CD14-positive monocyte (primary cell): Measurements from ENCODE around the gene IRX3. TPM values are rescaled to one million over a fixed set of nuclear protein-coding genes. Genes with fewer than 3 reads are reported as not detected.

ENCODE experiments used
- DNase-seq, 3 donors: peaks; one replicate each; pipeline ENCODE4 v3.0.0-alpha.2; 2011 to 2022
- H2AFZ ChIP-seq: 2 replicates; pipeline ENCODE4 v1.6.0; 2012; ENCODE audit warnings: mild to moderate bottlenecking, low read depth, low read length, inconsistent platforms; ENCODE audit not compliant: insufficient read depth, poor library complexity, severe bottlenecking
- H3K27ac ChIP-seq, 2 donors: 1 replicate in 1 of 2; 2 replicates in 1 of 2; pipeline ENCODE4 v1.5.1; 2012 to 2013; ENCODE audit warnings: low read length in 2 of 2, control low read depth in 1 of 2, inconsistent platforms in 1 of 2, low read depth in 1 of 2, mild to moderate bottlenecking in 1 of 2
- H3K27me3 ChIP-seq, 2 donors: one replicate each; pipeline versions ENCODE4 v1.6.0 to v1.6.1; 2011 to 2013; ENCODE audit warnings: low read length in 2 of 2; ENCODE audit not compliant: control insufficient read depth in 2 of 2, insufficient read depth in 2 of 2
- H3K36me3 ChIP-seq, 2 donors: replicated peaks in 1 of 2; 1 replicate in 1 of 2; 2 replicates in 1 of 2; pipeline versions ENCODE4 v1.5.1 to v1.6.1; 2012 to 2013; ENCODE audit warnings: low read length in 2 of 2, control low read depth in 1 of 2, inconsistent platforms in 1 of 2, mild to moderate bottlenecking in 1 of 2; ENCODE audit not compliant: insufficient read depth in 2 of 2, control insufficient read depth in 1 of 2
- H3K4me1 ChIP-seq, 2 donors: 1 replicate in 1 of 2; 2 replicates in 1 of 2; pipeline versions ENCODE4 v1.5.1 to v1.6.1; 2012 to 2013; ENCODE audit warnings: low read length in 2 of 2, control low read depth in 1 of 2, inconsistent platforms in 1 of 2, mild to moderate bottlenecking in 1 of 2, moderate library complexity in 1 of 2; ENCODE audit not compliant: insufficient read depth in 2 of 2, control insufficient read depth in 1 of 2
- H3K4me2 ChIP-seq: replicated peaks from 2 replicates; pipeline ENCODE3; 2012; ENCODE audit warnings: low read length, moderate library complexity, mild to moderate bottlenecking; ENCODE audit not compliant: poor library complexity, severe bottlenecking; ENCODE audit errors: extremely low read depth
- H3K4me3 ChIP-seq, 3 experiments: fragments of 200-600 bp in 1 of 3; sonication (generic) in 1 of 3; replicated peaks in 1 of 3; 1 replicate in 2 of 3; 2 replicates in 1 of 3; pipeline ENCODE4 v1.5.1; 2011 to 2013; ENCODE audit warnings: low read length in 3 of 3, mild to moderate bottlenecking in 3 of 3, control low read depth in 2 of 3, low read depth in 2 of 3, inconsistent platforms in 1 of 3, moderate library complexity in 1 of 3
- H3K79me2 ChIP-seq: 2 replicates; pipeline ENCODE4 v1.6.0; 2012; ENCODE audit warnings: mild to moderate bottlenecking, control low read depth, inconsistent platforms, low read length, moderate library complexity; ENCODE audit not compliant: insufficient read depth
- H3K9ac ChIP-seq: 2 replicates; pipeline ENCODE4 v1.6.0; 2017; ENCODE audit warnings: low read length, mild to moderate bottlenecking; ENCODE audit not compliant: insufficient read depth, poor library complexity, severe bottlenecking
- H3K9me3 ChIP-seq, 2 donors: replicated peaks in 1 of 2; 1 replicate in 1 of 2; 2 replicates in 1 of 2; pipeline versions ENCODE4 v1.5.1 to v1.6.1; 2012 to 2013; ENCODE audit warnings: low read length in 2 of 2, control low read depth in 1 of 2; ENCODE audit not compliant: control insufficient read depth in 1 of 2, insufficient read depth in 1 of 2
- H4K20me1 ChIP-seq: 2 replicates; pipeline ENCODE4 v1.6.0; 2012; ENCODE audit warnings: mild to moderate bottlenecking, low read length, control low read depth, moderate library complexity; ENCODE audit not compliant: insufficient read depth
- H3K27ac Mint-ChIP-seq, 7 donors: one replicate each; pipeline ENCODE4 v1.8.0; 2020; ENCODE audit warnings: mild to moderate bottlenecking in 7 of 7, mixed read lengths in 7 of 7, moderate library complexity in 6 of 7, inconsistent platforms in 2 of 7
- H3K27me3 Mint-ChIP-seq, 3 donors: one replicate each; pipeline ENCODE4 v1.8.0; 2021 to 2022; ENCODE audit warnings: low read depth in 3 of 3, mild to moderate bottlenecking in 3 of 3, mixed read lengths in 3 of 3, moderate library complexity in 3 of 3, inconsistent platforms in 1 of 3
- H3K36me3 Mint-ChIP-seq, 2 donors: one replicate each; pipeline ENCODE4 v1.8.0; 2020; ENCODE audit warnings: mixed read lengths in 2 of 2, inconsistent platforms in 1 of 2, mild to moderate bottlenecking in 1 of 2
- H3K4me1 Mint-ChIP-seq: one replicate; pipeline ENCODE4 v1.8.0; 2020; ENCODE audit warnings: mild to moderate bottlenecking, mixed read lengths
- H3K4me3 Mint-ChIP-seq, 2 donors: one replicate each; pipeline ENCODE4 v1.8.0; 2020; ENCODE audit warnings: mild to moderate bottlenecking in 2 of 2, mixed read lengths in 2 of 2, moderate library complexity in 1 of 2
- H3K9me3 Mint-ChIP-seq, 7 donors: one replicate each; pipeline ENCODE4 v1.8.0; 2020 to 2022; ENCODE audit warnings: mixed read lengths in 7 of 7, mild to moderate bottlenecking in 6 of 7, moderate library complexity in 6 of 7, inconsistent platforms in 2 of 7
- WGBS: methylation state at CpG from one replicate; pipeline ENCODE4 v1.1.5; 2013; ENCODE audit warnings: missing lambda C conversion rate; ENCODE audit not compliant: insufficient coverage; 5-methylcytosine and 5-hydroxymethylcytosine counted together
- intact Hi-C, 2 donors: fragments of 100-400 bp; cut with micrococcal nuclease; formaldehyde crosslinking; loops; one replicate each; pipeline versions ENCODE4 v1.15.0 to v1.15.1; 2023
- polyA plus RNA-seq, 3 donors: library from polyadenylated mRNA; depleted of rRNA in 1 of 3; unstranded in 2 of 3; stranded (reverse) in 1 of 3; fragments of 300-500 nt in 2 of 3; fragments of >200 nt in 1 of 3; fragmentation: Illumina TruSeq in 2 of 3; gene quantifications; 1 replicate in 2 of 3; 2 replicates in 1 of 3; pipeline ENCODE4 v1.2.3, GENCODE V29; 2012 to 2021
- TF ChIP-seq, protein P1 (sequence below): fragments of 200-600 bp; IDR thresholded peaks from one replicate; pipeline ENCODE4 v1.8.0; 2022; ENCODE audit warnings: antibody characterized with exemption, mild to moderate bottlenecking

IRX3 gene
- polyA plus RNA-seq, 3 donors = not detected

DNA sequence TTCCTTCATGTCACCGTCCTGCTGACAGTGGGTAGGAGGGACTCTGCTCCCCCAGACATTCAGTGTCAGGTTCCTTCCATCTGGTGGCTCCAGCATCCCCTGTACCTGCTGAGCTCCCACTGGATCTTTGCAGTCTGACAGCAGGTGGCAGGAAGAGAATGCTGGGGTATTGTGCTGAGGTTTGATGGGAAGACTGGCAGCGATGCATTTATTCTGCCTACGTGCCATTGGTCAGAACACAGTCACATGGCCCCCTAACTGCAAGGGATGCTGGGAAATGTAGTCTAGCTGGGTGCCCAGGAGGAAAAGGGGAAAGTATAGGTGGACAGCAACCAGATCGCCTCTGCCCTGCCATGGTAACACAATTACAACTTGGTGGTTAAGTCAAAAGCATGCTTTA lies 44.4 kb downstream of the IRX3 start:
- TF ChIP-seq, protein P1, sequence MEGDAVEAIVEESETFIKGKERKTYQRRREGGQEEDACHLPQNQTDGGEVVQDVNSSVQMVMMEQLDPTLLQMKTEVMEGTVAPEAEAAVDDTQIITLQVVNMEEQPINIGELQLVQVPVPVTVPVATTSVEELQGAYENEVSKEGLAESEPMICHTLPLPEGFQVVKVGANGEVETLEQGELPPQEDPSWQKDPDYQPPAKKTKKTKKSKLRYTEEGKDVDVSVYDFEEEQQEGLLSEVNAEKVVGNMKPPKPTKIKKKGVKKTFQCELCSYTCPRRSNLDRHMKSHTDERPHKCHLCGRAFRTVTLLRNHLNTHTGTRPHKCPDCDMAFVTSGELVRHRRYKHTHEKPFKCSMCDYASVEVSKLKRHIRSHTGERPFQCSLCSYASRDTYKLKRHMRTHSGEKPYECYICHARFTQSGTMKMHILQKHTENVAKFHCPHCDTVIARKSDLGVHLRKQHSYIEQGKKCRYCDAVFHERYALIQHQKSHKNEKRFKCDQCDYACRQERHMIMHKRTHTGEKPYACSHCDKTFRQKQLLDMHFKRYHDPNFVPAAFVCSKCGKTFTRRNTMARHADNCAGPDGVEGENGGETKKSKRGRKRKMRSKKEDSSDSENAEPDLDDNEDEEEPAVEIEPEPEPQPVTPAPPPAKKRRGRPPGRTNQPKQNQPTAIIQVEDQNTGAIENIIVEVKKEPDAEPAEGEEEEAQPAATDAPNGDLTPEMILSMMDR = no peak
- Histone ChIP-seq H3K27me3 (no peaks in the 10 kb centered on the region), H3K36me3 (no peaks in the 10 kb centered on the region), H3K9ac (no peak overlapping the region), H3K9me3 (no peaks in the 10 kb centered on the region), H3K27ac (no peak overlapping the region), H3K4me1 (no peaks in the 10 kb centered on the region), H3K79me2 (no peaks in the 10 kb centered on the region), H3K4me2 (no peak overlapping the region), H4K20me1 (no peaks in the 10 kb centered on the region), H3K4me3 (no peak overlapping the region), H2AFZ (no peak overlapping the region)
- intact Hi-C loops = no loop called here
- H3K36me3 Mint-ChIP-seq = no peaks in the 10 kb centered on the region
- H3K4me1 Mint-ChIP-seq = no peaks in the 10 kb centered on the region
- no peak overlapping the region for H3K27ac Mint-ChIP-seq
- H3K27me3 Mint-ChIP-seq = peaks cover 3 to 4% (median 4%) of the 10 kb centered on the region in 3 donors
- WGBS = 59% methylated on average over 4 of the region's 4 CpGs
- no peak for DNase-seq
- peaks cover 0 to 4% (median 0%) of the 10 kb centered on the region in 7 donors for H3K9me3 Mint-ChIP-seq
- H3K4me3 Mint-ChIP-seq = no peak overlapping the region

- H3K27me3 ChIP-seq = no peaks in the 10 kb centered on the region
- Mint-ChIP-seq H3K4me1 (no peaks in the 10 kb centered on the region), H3K27ac (no peak overlapping the region), H3K9me3 (peaks cover 0 to 4% (median 0%) of the 10 kb centered on the region in 7 donors), H3K27me3 (peaks cover 3 to 6% (median 4%) of the 10 kb centered on the region in 3 donors), H3K36me3 (no peaks in the 10 kb centered on the region), H3K4me3 (no peak overlapping the region)
- no peak overlapping the region for H2AFZ ChIP-seq
- no peaks in the 10 kb centered on the region for H3K79me2 ChIP-seq
- TF ChIP-seq, protein P1 = no peak
- intact Hi-C loops = no loop called here
- no peak overlapping the region for H3K9ac ChIP-seq
- H4K20me1 ChIP-seq = no peaks in the 10 kb centered on the region
- no peak overlapping the region for H3K4me2 ChIP-seq
- WGBS = no CpG with 5 or more reads among the region's 6 CpGs
- H3K4me1 ChIP-seq = no peaks in the 10 kb centered on the region
- no peak overlapping the region for H3K4me3 ChIP-seq
- no peak overlapping the region for H3K27ac ChIP-seq
- DNase-seq = no peak
- H3K36me3 ChIP-seq = no peaks in the 10 kb centered on the region
- no peaks in the 10 kb centered on the region for H3K9me3 ChIP-seq
These were observed 45.1 kb downstream of the IRX3 start for GRCh38 chr16:54241525-54241924.
